Loucy (cell line): ENCODE measurements around the gene TMEM187.

Source experiments
- CTCF ChIP-seq: fragments of 200-600 bp; sonication (generic); conservative IDR thresholded peaks from 2 replicates; pipeline ENCODE4 v1.5.1; 2014; ENCODE audit warnings: mild to moderate bottlenecking, antibody characterized with exemption, low read length
- EZH2phosphoT487 ChIP-seq: fragments of 200-600 bp; IDR thresholded peaks from 2 replicates; pipeline ENCODE4 v1.6.1; 2018; ENCODE audit warnings: antibody characterized with exemption, mild to moderate bottlenecking, moderate library complexity, borderline replicate concordance

- no peak for TF ChIP-seq CTCF
- TF ChIP-seq EZH2phosphoT487, result no peak
Measured at GRCh38 chrX:153972368-153973126, at the start of gene TMEM187.
